CD14-positive monocyte (primary cell): ENCODE measurements around the gene MGAT5. TPM values are rescaled to one million over a fixed set of nuclear protein-coding genes. Genes with fewer than 3 reads are reported as not detected.

Experiments
- DNase-seq, 3 donors: peaks; one replicate each; pipeline ENCODE4 v3.0.0-alpha.2; 2011 to 2022
- H2AFZ ChIP-seq: 2 replicates; pipeline ENCODE4 v1.6.0; 2012; ENCODE audit warnings: mild to moderate bottlenecking, low read depth, low read length, inconsistent platforms; ENCODE audit not compliant: insufficient read depth, poor library complexity, severe bottlenecking
- H3K27ac ChIP-seq, 2 donors: 1 replicate in 1 of 2; 2 replicates in 1 of 2; pipeline ENCODE4 v1.5.1; 2012 to 2013; ENCODE audit warnings: low read length in 2 of 2, control low read depth in 1 of 2, inconsistent platforms in 1 of 2, low read depth in 1 of 2, mild to moderate bottlenecking in 1 of 2
- H3K27me3 ChIP-seq, 2 donors: one replicate each; pipeline versions ENCODE4 v1.6.0 to v1.6.1; 2011 to 2013; ENCODE audit warnings: low read length in 2 of 2; ENCODE audit not compliant: control insufficient read depth in 2 of 2, insufficient read depth in 2 of 2
- H3K36me3 ChIP-seq, 2 donors: replicated peaks in 1 of 2; 1 replicate in 1 of 2; 2 replicates in 1 of 2; pipeline versions ENCODE4 v1.5.1 to v1.6.1; 2012 to 2013; ENCODE audit warnings: low read length in 2 of 2, control low read depth in 1 of 2, inconsistent platforms in 1 of 2, mild to moderate bottlenecking in 1 of 2; ENCODE audit not compliant: insufficient read depth in 2 of 2, control insufficient read depth in 1 of 2
- H3K4me1 ChIP-seq, 2 donors: 1 replicate in 1 of 2; 2 replicates in 1 of 2; pipeline versions ENCODE4 v1.5.1 to v1.6.1; 2012 to 2013; ENCODE audit warnings: low read length in 2 of 2, control low read depth in 1 of 2, inconsistent platforms in 1 of 2, mild to moderate bottlenecking in 1 of 2, moderate library complexity in 1 of 2; ENCODE audit not compliant: insufficient read depth in 2 of 2, control insufficient read depth in 1 of 2
- H3K4me2 ChIP-seq: replicated peaks from 2 replicates; pipeline ENCODE3; 2012; ENCODE audit warnings: low read length, moderate library complexity, mild to moderate bottlenecking; ENCODE audit not compliant: poor library complexity, severe bottlenecking; ENCODE audit errors: extremely low read depth
- H3K4me3 ChIP-seq, 3 experiments: fragments of 200-600 bp in 1 of 3; sonication (generic) in 1 of 3; replicated peaks in 1 of 3; 1 replicate in 2 of 3; 2 replicates in 1 of 3; pipeline ENCODE4 v1.5.1; 2011 to 2013; ENCODE audit warnings: low read length in 3 of 3, mild to moderate bottlenecking in 3 of 3, control low read depth in 2 of 3, low read depth in 2 of 3, inconsistent platforms in 1 of 3, moderate library complexity in 1 of 3
- H3K79me2 ChIP-seq: 2 replicates; pipeline ENCODE4 v1.6.0; 2012; ENCODE audit warnings: mild to moderate bottlenecking, control low read depth, inconsistent platforms, low read length, moderate library complexity; ENCODE audit not compliant: insufficient read depth
- H3K9ac ChIP-seq: 2 replicates; pipeline ENCODE4 v1.6.0; 2017; ENCODE audit warnings: low read length, mild to moderate bottlenecking; ENCODE audit not compliant: insufficient read depth, poor library complexity, severe bottlenecking
- H3K9me3 ChIP-seq, 2 donors: replicated peaks in 1 of 2; 1 replicate in 1 of 2; 2 replicates in 1 of 2; pipeline versions ENCODE4 v1.5.1 to v1.6.1; 2012 to 2013; ENCODE audit warnings: low read length in 2 of 2, control low read depth in 1 of 2; ENCODE audit not compliant: control insufficient read depth in 1 of 2, insufficient read depth in 1 of 2
- H4K20me1 ChIP-seq: 2 replicates; pipeline ENCODE4 v1.6.0; 2012; ENCODE audit warnings: mild to moderate bottlenecking, low read length, control low read depth, moderate library complexity; ENCODE audit not compliant: insufficient read depth
- H3K27ac Mint-ChIP-seq, 7 donors: one replicate each; pipeline ENCODE4 v1.8.0; 2020; ENCODE audit warnings: mild to moderate bottlenecking in 7 of 7, mixed read lengths in 7 of 7, moderate library complexity in 6 of 7, inconsistent platforms in 2 of 7
- H3K27me3 Mint-ChIP-seq, 3 donors: one replicate each; pipeline ENCODE4 v1.8.0; 2021 to 2022; ENCODE audit warnings: low read depth in 3 of 3, mild to moderate bottlenecking in 3 of 3, mixed read lengths in 3 of 3, moderate library complexity in 3 of 3, inconsistent platforms in 1 of 3
- H3K36me3 Mint-ChIP-seq, 2 donors: one replicate each; pipeline ENCODE4 v1.8.0; 2020; ENCODE audit warnings: mixed read lengths in 2 of 2, inconsistent platforms in 1 of 2, mild to moderate bottlenecking in 1 of 2
- H3K4me1 Mint-ChIP-seq: one replicate; pipeline ENCODE4 v1.8.0; 2020; ENCODE audit warnings: mild to moderate bottlenecking, mixed read lengths
- H3K4me3 Mint-ChIP-seq, 2 donors: one replicate each; pipeline ENCODE4 v1.8.0; 2020; ENCODE audit warnings: mild to moderate bottlenecking in 2 of 2, mixed read lengths in 2 of 2, moderate library complexity in 1 of 2
- H3K9me3 Mint-ChIP-seq, 7 donors: one replicate each; pipeline ENCODE4 v1.8.0; 2020 to 2022; ENCODE audit warnings: mixed read lengths in 7 of 7, mild to moderate bottlenecking in 6 of 7, moderate library complexity in 6 of 7, inconsistent platforms in 2 of 7
- WGBS: methylation state at CpG from one replicate; pipeline ENCODE4 v1.1.5; 2013; ENCODE audit warnings: missing lambda C conversion rate; ENCODE audit not compliant: insufficient coverage; 5-methylcytosine and 5-hydroxymethylcytosine counted together
- intact Hi-C, 2 donors: fragments of 100-400 bp; cut with micrococcal nuclease; formaldehyde crosslinking; loops; one replicate each; pipeline versions ENCODE4 v1.15.0 to v1.15.1; 2023
- polyA plus RNA-seq, 3 donors: library from polyadenylated mRNA; depleted of rRNA in 1 of 3; unstranded in 2 of 3; stranded (reverse) in 1 of 3; fragments of 300-500 nt in 2 of 3; fragments of >200 nt in 1 of 3; fragmentation: Illumina TruSeq in 2 of 3; gene quantifications; 1 replicate in 2 of 3; 2 replicates in 1 of 3; pipeline ENCODE4 v1.2.3, GENCODE V29; 2012 to 2021
- TF ChIP-seq, protein P1 (sequence below): fragments of 200-600 bp; IDR thresholded peaks from one replicate; pipeline ENCODE4 v1.8.0; 2022; ENCODE audit warnings: antibody characterized with exemption, mild to moderate bottlenecking

MGAT5 gene
- polyA plus RNA-seq, 3 donors = 1.9 to 6.6 (median 2.4) TPM

DNA sequence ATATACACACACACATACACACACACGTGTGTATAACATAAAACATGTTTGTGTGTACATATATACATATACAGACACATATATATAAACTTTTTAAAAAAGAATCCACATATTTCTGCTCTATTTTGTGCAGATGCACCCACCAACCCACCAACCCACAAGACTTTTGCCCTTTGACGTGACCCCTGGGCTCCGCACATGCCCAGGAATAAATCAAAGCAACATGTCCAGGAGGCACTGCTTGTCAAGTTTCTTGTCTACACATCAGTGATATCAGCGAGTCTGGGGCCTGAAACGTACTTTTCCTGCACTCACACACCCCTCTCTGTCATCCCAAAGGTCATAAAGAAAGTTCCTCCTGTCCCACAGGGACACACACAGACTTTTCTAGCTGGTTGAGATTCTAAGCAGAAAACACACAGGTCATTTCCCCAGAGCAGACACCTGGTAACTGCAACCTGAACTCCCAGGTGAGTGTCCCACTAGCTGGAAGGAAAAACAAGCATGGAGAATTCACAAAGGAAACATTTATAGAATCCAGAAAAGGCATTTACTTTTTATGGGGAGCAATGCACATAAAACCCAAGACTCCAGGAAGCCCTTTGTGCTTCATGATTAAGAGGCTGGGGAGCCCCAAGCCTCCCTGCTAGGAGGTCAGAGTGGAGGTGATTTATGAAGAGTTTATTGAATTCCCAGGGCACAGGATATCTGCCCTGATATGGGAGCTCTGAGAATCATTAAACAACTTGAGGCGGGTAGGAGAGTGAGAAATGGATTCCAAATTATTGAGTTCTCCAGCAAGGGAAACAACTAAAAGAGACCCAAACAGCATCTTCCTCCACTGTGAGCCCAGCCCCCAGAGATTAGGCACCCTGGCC lies 211.6 kb downstream of the MGAT5 start:
- H3K4me3 ChIP-seq = no peak overlapping the region
- H3K4me1 ChIP-seq = no peaks in the 10 kb centered on the region
- Mint-ChIP-seq H3K27me3 (peaks cover 0 to 2% (median 0%) of the 10 kb centered on the region in 3 donors), H3K4me3 (no peak overlapping the region), H3K27ac (no peak overlapping the region), H3K36me3 (no peaks in the 10 kb centered on the region), H3K4me1 (peaks cover 6% of the 10 kb centered on the region), H3K9me3 (peaks cover 0 to 6% (median 0%) of the 10 kb centered on the region in 7 donors)
- no peak overlapping the region for H2AFZ ChIP-seq
- no peak overlapping the region for H3K4me2 ChIP-seq
- H3K36me3 ChIP-seq = no peaks in the 10 kb centered on the region
- no peak overlapping the region for H3K9ac ChIP-seq
- intact Hi-C loops = no loop called here
- no peaks in the 10 kb centered on the region for H4K20me1 ChIP-seq
- H3K27ac ChIP-seq = no peak overlapping the region
- WGBS = 98% methylated on average over 4 of the region's 6 CpGs
- H3K9me3 ChIP-seq = no peaks in the 10 kb centered on the region
- no peaks in the 10 kb centered on the region for H3K79me2 ChIP-seq
- DNase-seq = no peak
- H3K27me3 ChIP-seq = no peaks in the 10 kb centered on the region
- TF ChIP-seq, protein P1, sequence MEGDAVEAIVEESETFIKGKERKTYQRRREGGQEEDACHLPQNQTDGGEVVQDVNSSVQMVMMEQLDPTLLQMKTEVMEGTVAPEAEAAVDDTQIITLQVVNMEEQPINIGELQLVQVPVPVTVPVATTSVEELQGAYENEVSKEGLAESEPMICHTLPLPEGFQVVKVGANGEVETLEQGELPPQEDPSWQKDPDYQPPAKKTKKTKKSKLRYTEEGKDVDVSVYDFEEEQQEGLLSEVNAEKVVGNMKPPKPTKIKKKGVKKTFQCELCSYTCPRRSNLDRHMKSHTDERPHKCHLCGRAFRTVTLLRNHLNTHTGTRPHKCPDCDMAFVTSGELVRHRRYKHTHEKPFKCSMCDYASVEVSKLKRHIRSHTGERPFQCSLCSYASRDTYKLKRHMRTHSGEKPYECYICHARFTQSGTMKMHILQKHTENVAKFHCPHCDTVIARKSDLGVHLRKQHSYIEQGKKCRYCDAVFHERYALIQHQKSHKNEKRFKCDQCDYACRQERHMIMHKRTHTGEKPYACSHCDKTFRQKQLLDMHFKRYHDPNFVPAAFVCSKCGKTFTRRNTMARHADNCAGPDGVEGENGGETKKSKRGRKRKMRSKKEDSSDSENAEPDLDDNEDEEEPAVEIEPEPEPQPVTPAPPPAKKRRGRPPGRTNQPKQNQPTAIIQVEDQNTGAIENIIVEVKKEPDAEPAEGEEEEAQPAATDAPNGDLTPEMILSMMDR = no peak

DNA sequence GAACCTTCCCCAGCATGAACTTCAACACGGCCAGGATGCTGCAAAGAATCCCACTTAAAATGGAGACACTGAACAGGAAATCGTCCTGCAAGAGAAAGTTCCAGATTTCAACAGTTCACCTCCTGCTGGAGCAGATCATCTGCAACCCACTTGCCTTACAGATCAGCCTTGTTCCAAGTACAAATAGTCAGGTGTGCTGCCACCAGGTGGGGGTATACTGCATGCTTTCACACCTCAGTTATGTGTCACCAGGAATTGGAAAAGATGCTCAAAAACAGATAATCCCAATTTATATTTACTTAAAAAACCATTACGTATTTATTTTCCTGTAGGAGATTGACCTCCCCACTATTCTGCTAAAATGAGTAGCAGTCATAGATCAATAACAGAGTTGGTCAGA lies 212.3 kb downstream of the MGAT5 start:
- 92% methylated on average over 2 of the region's 3 CpGs for WGBS
- Histone ChIP-seq H3K4me3 (no peak overlapping the region), H3K9ac (no peak overlapping the region), H3K4me2 (no peak overlapping the region), H3K36me3 (no peaks in the 10 kb centered on the region), H3K27ac (no peak overlapping the region), H3K79me2 (no peaks in the 10 kb centered on the region), H3K4me1 (no peaks in the 10 kb centered on the region), H4K20me1 (no peaks in the 10 kb centered on the region), H3K9me3 (no peaks in the 10 kb centered on the region), H2AFZ (no peak overlapping the region), H3K27me3 (no peaks in the 10 kb centered on the region)
- Mint-ChIP-seq H3K36me3 (no peaks in the 10 kb centered on the region), H3K4me3 (no peak overlapping the region), H3K9me3 (peaks cover 0 to 6% (median 0%) of the 10 kb centered on the region in 7 donors), H3K4me1 (peaks cover 5% of the 10 kb centered on the region), H3K27ac (no peak overlapping the region), H3K27me3 (peaks cover 0 to 2% (median 0%) of the 10 kb centered on the region in 3 donors)
- no peak for DNase-seq
- intact Hi-C loops = no loop called here
- TF ChIP-seq, protein P1 = no peak
